B cell (primary cell): ENCODE data around the gene SPG7.

Source experiments
- CTCF ChIP-seq: fragments of 200-600 bp; IDR thresholded peaks from one replicate; pipeline ENCODE4 v1.8.0; 2022; ENCODE audit warnings: antibody characterized with exemption, mild to moderate bottlenecking
- EZH2 ChIP-seq: IDR thresholded peaks from 2 replicates; pipeline ENCODE4 v1.6.1; 2012; ENCODE audit warnings: borderline replicate concordance, low read depth, mild to moderate bottlenecking, moderate library complexity, low read length; ENCODE audit not compliant: insufficient read depth, poor library complexity, severe bottlenecking

- TF ChIP-seq CTCF, result no peak
- no peak for TF ChIP-seq EZH2
Observed at GRCh38 chr16:89547291-89547690, 39.1 kb downstream of the SPG7 start.
